Stimulated activated CD4-positive, alpha-beta T cell treated with anti-CD3 and anti-CD28 coated beads, Interleukin-1b, Interleukin-23, amount 100 ng/mL, for 4 hours (primary cell): ENCODE results near the gene KCNAB1.

Experiments used
- DNase-seq, 2 donors: peaks; one replicate each; pipeline ENCODE4 v3.0.0-alpha.2; 2020; ENCODE audit warnings: low read depth in 2 of 2

Gene KCNAB1

GRCh38 chr3:156576051-156576450 lies 455.7 kb downstream of the KCNAB1 start:
- DNase-seq = no peak

GRCh38 chr3:156576651-156577348 lies 456.4 kb downstream of the KCNAB1 start:
- DNase-seq = no peak

- no peak for DNase-seq
Measured at GRCh38 chr3:156577736-156578135, 457.4 kb downstream of the KCNAB1 start.

GRCh38 chr3:156579427-156579851 lies 459.1 kb downstream of the KCNAB1 start:
- no peak for DNase-seq

- no peak for DNase-seq
Measured at GRCh38 chr3:156581033-156581432, 460.7 kb downstream of the KCNAB1 start.

GRCh38 chr3:156581954-156582353 lies 461.6 kb downstream of the KCNAB1 start:
- no peak for DNase-seq

GRCh38 chr3:156582532-156583183 lies 462.3 kb downstream of the KCNAB1 start:
- DNase-seq = no peak

- no peak for DNase-seq
Measured at GRCh38 chr3:156583469-156583868, 463.1 kb downstream of the KCNAB1 start.

GRCh38 chr3:156586905-156587759 lies 466.8 kb downstream of the KCNAB1 start:
- DNase-seq = no peak

- no peak for DNase-seq
Measured at GRCh38 chr3:156587760-156588069, 467.3 kb downstream of the KCNAB1 start.
